Naive B cell (primary cell): ENCODE data around the gene AOC1. TPM values are rescaled to one million over a fixed set of nuclear protein-coding genes. Genes with fewer than 3 reads are reported as not detected.

Experiments used
- ATAC-seq, 2 donors: fragments of 150-1000 bp; cut with Tn5 transposase; 2 replicates each; pipeline ENCODE4 v1.10.0; 2021; ENCODE audit warnings: low read depth in 2 of 2, mild to moderate bottlenecking in 2 of 2, moderate library complexity in 2 of 2
- DNase-seq: peaks from one replicate; pipeline ENCODE4 v3.0.0; 2022
- H3K27ac Mint-ChIP-seq, 6 donors: one replicate each; pipeline ENCODE4 v1.8.0; 2020 to 2022; ENCODE audit warnings: mild to moderate bottlenecking in 6 of 6, mixed read lengths in 6 of 6, moderate library complexity in 5 of 6, inconsistent platforms in 2 of 6
- H3K27me3 Mint-ChIP-seq, 3 donors: one replicate each; pipeline ENCODE4 v1.8.0; 2021 to 2022; ENCODE audit warnings: mixed read lengths in 3 of 3, mild to moderate bottlenecking in 1 of 3
- H3K36me3 Mint-ChIP-seq, 2 donors: one replicate each; pipeline ENCODE4 v1.8.0; 2020 to 2022; ENCODE audit warnings: mixed read lengths in 2 of 2, inconsistent platforms in 1 of 2, mild to moderate bottlenecking in 1 of 2
- H3K4me1 Mint-ChIP-seq, 3 donors: one replicate each; pipeline ENCODE4 v1.8.0; 2020 to 2022; ENCODE audit warnings: mixed read lengths in 3 of 3, inconsistent platforms in 1 of 3, mild to moderate bottlenecking in 1 of 3, moderate library complexity in 1 of 3
- H3K4me3 Mint-ChIP-seq, 8 donors: one replicate each; pipeline ENCODE4 v1.8.0; 2020 to 2022; ENCODE audit warnings: mild to moderate bottlenecking in 8 of 8, mixed read lengths in 8 of 8, moderate library complexity in 8 of 8, inconsistent platforms in 2 of 8
- H3K9me3 Mint-ChIP-seq, 7 donors: one replicate each; pipeline ENCODE4 v1.8.0; 2020 to 2022; ENCODE audit warnings: mixed read lengths in 7 of 7, mild to moderate bottlenecking in 5 of 7, inconsistent platforms in 2 of 7, moderate library complexity in 1 of 7
- polyA plus RNA-seq, 6 donors: library from polyadenylated mRNA; unstranded; fragments of 300-500 nt; fragmentation: Illumina TruSeq; gene quantifications; one replicate each; pipeline ENCODE4 v1.2.3, GENCODE V29; 2021; ENCODE audit warnings: low read depth in 6 of 6

Gene AOC1
- polyA plus RNA-seq, 6 donors from 2014 or later: not detected

DNA sequence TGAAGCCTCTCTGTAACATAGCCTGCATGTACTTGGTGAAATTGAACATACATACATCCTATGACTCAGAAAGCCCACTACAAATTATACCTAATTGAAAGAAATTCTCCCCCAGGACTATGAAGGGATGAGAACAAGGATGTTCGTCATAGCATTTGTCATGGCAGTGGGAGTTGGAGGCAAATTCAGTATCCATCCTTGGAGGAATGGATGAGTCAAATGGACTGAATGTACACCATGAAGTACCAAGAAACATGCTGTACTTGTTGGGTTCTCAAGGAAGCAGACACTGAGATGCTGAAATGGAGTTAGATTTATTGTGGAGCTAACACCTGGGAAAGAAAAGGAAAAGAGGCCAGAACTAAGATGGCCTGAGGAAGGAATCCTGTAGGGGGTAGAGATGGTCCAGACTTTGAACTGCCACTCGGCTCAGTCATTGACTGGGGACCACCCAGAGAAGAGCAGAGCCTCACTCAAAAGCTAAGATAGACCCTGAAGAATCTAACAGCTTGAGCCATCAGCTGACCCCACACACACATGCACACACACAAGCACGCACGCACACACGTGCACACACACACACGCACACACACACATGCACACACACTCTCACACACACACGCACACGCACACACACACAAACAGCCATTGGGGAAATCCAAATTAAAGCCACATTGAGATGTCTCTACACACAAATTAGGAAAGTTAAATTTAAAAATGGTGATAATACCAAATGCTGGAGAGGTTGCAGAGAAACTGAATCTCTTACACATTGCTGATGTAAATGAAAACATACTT, 22.3 kb downstream of the AOC1 start:
- peaks cover 2 to 20% (median 8%) of the 10 kb centered on the region in 7 donors for H3K9me3 Mint-ChIP-seq
- H3K4me1 Mint-ChIP-seq: peaks cover 3 to 20% (median 16%) of the 10 kb centered on the region in 3 donors
- no peak overlapping the region for H3K27ac Mint-ChIP-seq
- peaks cover 0 to 6% of the 10 kb centered on the region in 2 donors for H3K36me3 Mint-ChIP-seq
- H3K4me3 Mint-ChIP-seq: no peak overlapping the region
- ATAC-seq: no peak
- peaks cover 15 to 41% (median 38%) of the 10 kb centered on the region in 3 donors for H3K27me3 Mint-ChIP-seq
- no peak for DNase-seq

DNA sequence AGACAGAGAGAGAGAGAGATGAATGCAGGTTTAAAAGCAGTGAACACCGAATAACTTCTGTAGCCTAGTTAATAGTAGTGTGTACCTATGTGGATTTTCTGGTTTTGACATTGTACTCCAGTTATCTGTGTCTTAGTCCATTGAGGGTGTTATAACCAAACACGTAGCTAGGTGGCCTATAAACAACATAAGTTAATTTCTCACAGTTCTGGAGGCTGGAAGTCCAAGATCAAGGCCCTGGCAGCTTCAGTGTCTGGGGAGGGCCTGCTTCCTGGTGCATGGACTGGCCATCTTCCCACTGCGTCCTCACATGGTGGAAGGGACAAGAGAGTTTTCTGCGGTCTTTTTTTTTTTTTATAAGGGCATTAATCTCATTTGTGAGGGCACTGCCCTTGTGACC, 23.5 kb downstream of the AOC1 start:
- Mint-ChIP-seq H3K4me3 (no peak overlapping the region), H3K9me3 (peaks cover 11 to 32% (median 18%) of the 10 kb centered on the region in 7 donors), H3K27ac (no peak overlapping the region), H3K4me1 (peaks cover 3 to 20% (median 16%) of the 10 kb centered on the region in 3 donors), H3K27me3 (peaks cover 15 to 44% (median 29%) of the 10 kb centered on the region in 3 donors), H3K36me3 (peaks cover 2 to 18% of the 10 kb centered on the region in 2 donors)
- DNase-seq: no peak
- ATAC-seq: no peak

DNA sequence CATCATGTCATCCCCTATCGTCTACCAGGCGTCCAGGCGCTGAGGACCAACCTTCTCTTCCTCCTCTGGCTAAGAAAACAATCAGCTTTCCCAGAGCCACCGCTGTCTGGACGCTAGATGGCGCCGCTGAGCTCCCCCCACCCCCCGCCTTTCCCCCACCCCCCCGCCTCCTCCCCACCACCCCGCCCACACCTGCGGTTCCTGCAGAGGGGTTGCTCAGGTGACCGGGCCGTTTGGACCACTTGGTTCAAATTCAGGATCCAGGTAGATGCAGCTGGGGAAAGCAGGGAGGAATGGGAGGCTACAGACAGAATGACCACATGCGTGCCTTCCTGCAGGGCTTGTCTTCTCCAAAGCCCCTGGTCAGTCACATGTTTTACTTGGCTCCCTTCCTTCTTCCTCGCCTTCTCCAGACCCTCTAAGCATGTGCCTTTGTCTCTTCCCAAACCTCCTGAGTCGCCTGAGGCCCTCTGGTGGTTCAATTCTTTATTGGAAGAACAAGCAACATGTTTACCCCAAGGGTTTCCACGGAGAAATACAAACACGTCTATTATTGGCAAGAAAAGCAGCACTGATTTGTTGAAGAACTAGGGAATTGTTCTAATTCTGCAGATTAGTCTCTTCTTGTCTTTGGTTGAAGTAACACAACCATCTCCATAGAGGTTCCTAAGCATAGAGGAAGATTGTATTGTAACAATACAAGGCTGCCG, 24.7 kb downstream of the AOC1 start:
- peaks cover 7 to 23% of the 10 kb centered on the region in 2 donors for H3K36me3 Mint-ChIP-seq
- H3K9me3 Mint-ChIP-seq: peaks cover 12 to 35% (median 26%) of the 10 kb centered on the region in 7 donors
- ATAC-seq: peak; percentile 14 to 48
- no peak for DNase-seq
- peaks cover 3 to 20% (median 16%) of the 10 kb centered on the region in 3 donors for H3K4me1 Mint-ChIP-seq
- H3K4me3 Mint-ChIP-seq: peak overlapping the region in 1 of 8 donors; percentile 37
- H3K27ac Mint-ChIP-seq: no peak overlapping the region
- H3K27me3 Mint-ChIP-seq: peaks cover 8 to 42% (median 29%) of the 10 kb centered on the region in 3 donors

DNA sequence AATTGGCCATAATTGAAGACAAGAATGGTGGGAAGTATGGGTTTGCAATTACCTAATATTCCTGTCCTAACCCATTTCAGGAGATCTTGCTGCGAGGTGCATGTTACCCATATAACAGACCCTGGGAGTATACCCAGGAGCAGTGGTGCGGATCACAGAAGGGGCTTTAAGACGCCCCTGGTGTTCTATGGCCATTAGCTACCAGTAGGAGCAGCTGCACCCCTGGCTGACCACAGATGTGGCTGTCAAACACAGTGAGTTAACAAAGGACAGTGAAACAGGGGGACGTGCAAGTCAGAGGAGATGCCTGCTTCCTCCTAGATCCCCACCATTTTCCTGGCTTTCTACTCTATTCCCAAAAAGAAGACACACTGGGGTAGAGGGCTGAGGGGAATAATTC, 25.2 kb downstream of the AOC1 start:
- DNase-seq (no peak), ATAC-seq (no peak)
- peak overlapping the region in 1 of 8 donors; percentile 34 for H3K4me3 Mint-ChIP-seq
- peaks cover 5 to 46% (median 33%) of the 10 kb centered on the region in 3 donors for H3K27me3 Mint-ChIP-seq
- peaks cover 7 to 23% of the 10 kb centered on the region in 2 donors for H3K36me3 Mint-ChIP-seq
- H3K4me1 Mint-ChIP-seq: peaks cover 3 to 20% (median 16%) of the 10 kb centered on the region in 3 donors
- H3K27ac Mint-ChIP-seq: peak overlapping the region in 1 of 6 donors; percentile 19
- H3K9me3 Mint-ChIP-seq: peaks cover 13 to 38% (median 32%) of the 10 kb centered on the region in 7 donors

DNA sequence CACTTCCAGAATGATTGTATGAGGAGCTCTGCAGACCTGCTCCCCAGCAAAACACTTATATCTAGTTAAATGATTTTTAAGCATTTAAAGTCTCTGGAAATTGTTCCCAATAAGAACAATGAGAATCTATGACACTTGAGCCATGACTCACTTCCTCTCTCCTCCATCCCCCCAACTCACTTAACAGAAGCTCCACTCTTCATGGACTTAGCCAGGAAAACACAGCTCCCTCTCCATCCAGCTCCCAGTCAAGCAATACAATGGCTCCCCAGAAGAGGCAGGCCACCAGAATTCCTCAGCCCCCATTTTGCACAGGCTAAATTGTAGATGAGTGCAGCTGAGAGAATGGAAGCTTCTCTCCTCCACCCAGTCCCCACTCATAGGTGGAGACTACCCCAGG, 27.0 kb downstream of the AOC1 start:
- DNase-seq (no peak), ATAC-seq (no peak)
- H3K9me3 Mint-ChIP-seq: peaks cover 14 to 55% (median 43%) of the 10 kb centered on the region in 7 donors
- H3K27me3 Mint-ChIP-seq: peaks cover 4 to 41% (median 35%) of the 10 kb centered on the region in 3 donors
- peak overlapping the region in 1 of 6 donors; percentile 15 for H3K27ac Mint-ChIP-seq
- H3K36me3 Mint-ChIP-seq: peaks cover 7 to 23% of the 10 kb centered on the region in 2 donors
- peaks cover 3 to 20% (median 16%) of the 10 kb centered on the region in 3 donors for H3K4me1 Mint-ChIP-seq
- H3K4me3 Mint-ChIP-seq: peak overlapping the region in 1 of 8 donors; percentile 9

DNA sequence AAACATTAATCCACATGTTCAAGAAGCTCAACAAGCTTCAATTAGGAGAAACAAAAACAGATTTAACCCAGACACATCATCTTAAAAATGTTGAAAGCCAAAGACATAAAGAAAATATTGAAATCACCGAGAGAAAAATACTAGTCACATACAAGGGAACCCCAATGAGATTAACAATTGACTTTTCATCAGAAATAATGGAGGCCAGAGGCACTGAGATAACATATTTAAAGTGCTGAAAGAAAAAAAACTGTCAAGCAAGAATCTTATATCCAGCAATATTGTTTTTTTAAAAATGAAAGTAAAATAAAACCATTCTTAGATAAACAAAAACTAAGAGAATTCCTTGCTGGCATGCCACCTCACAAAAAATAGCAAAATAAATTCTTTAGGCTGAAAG, 28.9 kb downstream of the AOC1 start:
- peaks cover 3 to 9% (median 5%) of the 10 kb centered on the region in 3 donors for H3K4me1 Mint-ChIP-seq
- peaks cover 7 to 36% of the 10 kb centered on the region in 2 donors for H3K36me3 Mint-ChIP-seq
- ATAC-seq (no peak), DNase-seq (no peak)
- H3K9me3 Mint-ChIP-seq: peaks cover 21 to 72% (median 54%) of the 10 kb centered on the region in 7 donors
- H3K27ac Mint-ChIP-seq: no peak overlapping the region
- peaks cover 0 to 34% (median 19%) of the 10 kb centered on the region in 3 donors for H3K27me3 Mint-ChIP-seq
- H3K4me3 Mint-ChIP-seq: no peak overlapping the region

DNA sequence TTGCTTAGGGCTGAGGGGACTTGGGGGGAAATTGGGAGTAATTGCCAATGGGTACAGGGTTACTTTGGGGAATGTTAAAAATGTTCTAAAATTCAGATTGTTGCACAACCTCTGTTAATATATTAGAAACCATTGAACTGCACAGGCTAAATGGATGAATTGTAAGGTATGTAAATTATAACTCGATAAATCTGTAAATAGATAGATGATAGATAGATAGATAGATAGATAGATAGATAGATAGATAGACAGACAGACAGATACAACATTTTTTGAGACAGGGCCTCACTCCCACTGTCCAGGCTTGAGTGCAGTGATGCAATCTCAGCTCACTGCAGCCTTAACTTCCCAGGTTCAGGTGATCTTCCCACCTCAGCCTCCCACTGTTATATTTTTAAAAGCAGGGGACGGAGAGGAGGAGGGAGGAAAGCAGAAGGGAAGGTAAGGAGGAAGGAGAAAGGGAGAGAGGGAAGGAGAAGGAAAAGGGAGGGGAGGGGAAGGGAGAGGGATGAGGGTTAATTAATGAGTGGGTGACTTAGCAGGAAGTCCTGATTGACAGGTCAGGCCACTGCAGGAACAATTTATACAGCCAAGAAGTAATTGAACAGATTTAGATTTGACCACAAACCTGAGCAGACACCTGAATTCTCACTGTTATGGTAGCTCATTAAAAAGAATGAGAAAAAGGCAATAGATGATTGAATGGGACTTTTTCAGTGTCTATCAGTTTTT, 38.7 kb downstream of the AOC1 start:
- H3K9me3 Mint-ChIP-seq: peaks cover 1 to 35% (median 11%) of the 10 kb centered on the region in 7 donors
- H3K4me1 Mint-ChIP-seq: peaks cover 4 to 9% (median 4%) of the 10 kb centered on the region in 3 donors
- H3K27ac Mint-ChIP-seq: no peak overlapping the region
- peaks cover 4 to 15% of the 10 kb centered on the region in 2 donors for H3K36me3 Mint-ChIP-seq
- peaks cover 12 to 16% (median 13%) of the 10 kb centered on the region in 3 donors for H3K27me3 Mint-ChIP-seq
- no peak for ATAC-seq
- no peak overlapping the region for H3K4me3 Mint-ChIP-seq
- DNase-seq: no peak

DNA sequence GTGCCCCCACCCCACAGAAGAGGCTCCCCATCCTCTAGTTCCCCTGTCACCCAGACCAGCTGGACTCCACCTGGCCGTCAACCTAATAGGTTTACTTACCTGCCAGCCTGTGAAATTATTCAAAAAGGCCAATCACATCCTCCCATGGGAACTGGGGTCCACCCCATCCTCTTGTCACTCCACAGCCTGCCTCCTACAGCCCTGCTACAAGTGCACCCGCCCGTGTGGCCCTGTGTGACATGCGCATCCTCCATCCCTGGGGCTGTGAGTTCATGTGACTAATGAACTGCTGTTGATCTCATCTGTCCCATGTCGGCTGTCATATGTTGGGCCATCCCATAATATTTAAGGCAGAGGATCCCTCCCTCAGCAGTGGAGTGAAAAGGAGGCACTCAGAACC, 39.4 kb downstream of the AOC1 start:
- H3K36me3 Mint-ChIP-seq: peaks cover 4 to 15% of the 10 kb centered on the region in 2 donors
- H3K27ac Mint-ChIP-seq: peak overlapping the region in 1 of 6 donors; percentile 46
- H3K4me1 Mint-ChIP-seq: peaks cover 5 to 15% (median 11%) of the 10 kb centered on the region in 3 donors
- H3K27me3 Mint-ChIP-seq: peaks cover 18 to 23% (median 20%) of the 10 kb centered on the region in 3 donors
- ATAC-seq: peak; percentile 28 to 83
- no peak for DNase-seq
- H3K9me3 Mint-ChIP-seq: peaks cover 1 to 28% (median 9%) of the 10 kb centered on the region in 7 donors
- no peak overlapping the region for H3K4me3 Mint-ChIP-seq

DNA sequence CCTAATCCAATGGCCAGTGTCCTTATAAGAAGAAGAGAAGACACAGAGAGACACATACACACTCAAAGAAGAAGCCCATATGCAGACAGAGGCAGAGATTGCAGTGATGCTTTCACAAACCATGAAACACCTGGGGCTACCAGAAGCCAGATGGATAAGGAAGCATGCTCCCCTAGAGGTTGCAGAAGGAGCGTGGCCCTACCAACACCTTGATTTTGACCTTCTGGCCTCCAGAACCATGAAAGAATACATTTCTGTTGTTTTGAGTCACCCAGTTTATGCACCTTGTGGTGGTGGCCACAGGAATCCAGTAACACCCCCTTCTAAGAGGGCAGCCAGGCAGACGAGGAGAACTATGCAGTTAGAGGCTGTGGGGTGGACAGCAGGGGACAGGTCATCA, 43.5 kb downstream of the AOC1 start:
- H3K9me3 Mint-ChIP-seq: peaks cover 0 to 15% (median 6%) of the 10 kb centered on the region in 7 donors
- ATAC-seq (no peak), DNase-seq (no peak)
- peak overlapping the region in 2 of 6 donors; percentile 60 to 84 for H3K27ac Mint-ChIP-seq
- peaks cover 39 to 47% (median 45%) of the 10 kb centered on the region in 3 donors for H3K27me3 Mint-ChIP-seq
- H3K4me3 Mint-ChIP-seq: peak overlapping the region in 1 of 8 donors; percentile 12
- peaks cover 22 to 35% (median 30%) of the 10 kb centered on the region in 3 donors for H3K4me1 Mint-ChIP-seq
- peaks cover 4 to 7% of the 10 kb centered on the region in 2 donors for H3K36me3 Mint-ChIP-seq

DNA sequence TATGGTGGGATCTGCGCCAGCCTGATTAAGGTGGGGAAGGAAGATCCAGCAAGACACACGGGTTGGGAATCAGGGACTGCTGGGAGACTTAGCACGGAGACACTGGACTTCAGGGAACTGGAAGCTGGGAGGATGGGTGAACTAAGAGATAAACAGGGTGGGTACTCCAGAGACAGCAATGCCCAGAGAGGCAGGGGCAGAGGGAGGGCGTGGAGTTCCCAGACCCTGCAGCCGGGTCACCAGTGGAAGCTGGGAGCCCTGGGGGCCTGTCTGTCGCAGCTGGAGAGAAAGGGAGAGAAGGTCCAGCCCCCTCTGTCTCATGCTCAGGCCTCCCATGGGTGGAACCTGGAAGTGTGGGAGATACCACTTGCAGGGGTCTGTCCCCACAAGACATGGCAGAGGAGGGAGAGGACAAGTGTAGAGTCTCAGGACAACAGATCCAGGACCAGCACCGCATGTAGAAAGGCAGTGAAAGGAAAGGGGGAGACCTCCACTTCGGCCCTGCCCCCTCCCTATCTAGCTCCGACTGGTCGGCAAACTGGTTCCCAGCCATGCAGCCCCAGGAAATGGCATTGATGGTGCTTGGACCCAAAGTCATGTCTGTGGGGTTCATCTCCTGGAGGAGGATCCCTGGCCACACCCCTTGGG, 44.4 kb downstream of the AOC1 start:
- Mint-ChIP-seq H3K4me1 (peaks cover 23 to 38% (median 30%) of the 10 kb centered on the region in 3 donors), H3K36me3 (peaks cover 5 to 7% of the 10 kb centered on the region in 2 donors), H3K4me3 (peak overlapping the region in 1 of 8 donors; percentile 75), H3K9me3 (peaks cover 0 to 15% (median 6%) of the 10 kb centered on the region in 7 donors), H3K27ac (peak overlapping the region in 2 of 6 donors; percentile 60 to 80), H3K27me3 (peaks cover 42 to 55% (median 53%) of the 10 kb centered on the region in 3 donors)
- DNase-seq (no peak), ATAC-seq (no peak)

DNA sequence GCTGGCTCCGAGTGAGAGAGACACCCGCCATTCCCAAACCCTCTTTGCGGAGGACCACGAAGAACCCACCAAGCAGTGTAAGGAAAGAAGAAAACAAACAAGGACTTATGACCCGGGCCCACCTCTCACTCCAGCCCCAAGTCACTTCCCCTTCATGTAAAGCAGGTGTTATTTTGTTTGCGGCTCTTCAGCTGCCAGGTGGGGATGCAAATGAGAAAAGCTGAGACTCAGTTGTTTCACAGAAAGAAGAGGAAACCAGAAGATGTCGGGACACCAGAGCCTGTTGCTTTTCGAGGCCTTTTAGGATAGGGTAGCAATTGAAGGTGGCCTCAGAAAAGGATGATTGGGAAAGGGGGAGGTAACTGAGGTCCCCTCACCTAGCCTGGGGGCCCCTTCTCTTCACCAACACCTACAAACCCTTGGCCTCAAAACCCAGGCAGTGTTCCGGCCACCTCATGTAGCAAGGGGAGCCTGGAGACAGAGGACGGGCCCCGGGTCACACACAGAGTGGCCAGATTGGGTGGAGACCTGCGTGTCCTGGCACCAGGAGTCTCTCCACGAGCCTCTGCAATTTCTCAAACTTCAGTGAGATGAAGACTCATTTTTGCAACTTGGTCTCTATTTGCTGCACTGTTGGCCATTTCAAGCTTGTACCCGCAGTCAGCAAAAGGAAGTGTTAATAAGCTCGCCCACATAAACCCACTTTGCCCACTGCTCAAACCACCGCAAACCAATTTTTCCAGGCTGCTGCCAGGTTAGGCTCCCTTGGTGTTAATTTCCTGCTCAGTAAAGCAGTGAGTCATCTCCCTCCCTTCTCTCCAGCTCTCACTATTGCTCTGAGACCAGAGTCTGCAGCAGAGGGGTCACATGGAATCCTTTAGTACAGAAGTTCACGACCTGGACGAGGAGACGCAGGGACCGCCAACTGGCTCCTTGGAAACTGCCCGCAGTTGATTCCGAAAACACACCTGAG, 45.5 kb downstream of the AOC1 start:
- DNase-seq (peak; percentile 23), ATAC-seq (peak; percentile 82 to 85)
- Mint-ChIP-seq H3K9me3 (peaks cover 0 to 14% (median 6%) of the 10 kb centered on the region in 7 donors), H3K36me3 (peaks cover 7 to 9% of the 10 kb centered on the region in 2 donors), H3K27me3 (peaks cover 50 to 66% (median 64%) of the 10 kb centered on the region in 3 donors), H3K27ac (peak overlapping the region in 3 of 6 donors; percentile 21 to 81 (median 60)), H3K4me3 (peak overlapping the region in 6 of 8 donors; percentile 35 to 75 (median 54)), H3K4me1 (peaks cover 21 to 35% (median 30%) of the 10 kb centered on the region in 3 donors)
